Uterus (tissue), 4 donors: ENCODE measurements around the gene KLF3. TPM values are rescaled to one million over a fixed set of nuclear protein-coding genes. Genes with fewer than 3 reads are reported as not detected.

ENCODE experiments used
- DNase-seq, 2 donors: peaks; one replicate each; pipeline ENCODE4 v3.0.0-alpha.2; 2019 to 2020
- H3K27ac ChIP-seq, 2 donors: fragments of 200-600 bp; sonication (generic); 1 replicate in 1 of 2; 2 replicates in 1 of 2; pipeline ENCODE4 v1.5.1; 2016 to 2018
- H3K27me3 ChIP-seq, 2 donors: fragments of 200-600 bp; sonication (generic); one replicate each; pipeline ENCODE4 v1.5.1; 2018 to 2019; ENCODE audit warnings: control low read depth in 1 of 2
- H3K36me3 ChIP-seq, 2 donors: fragments of 200-600 bp; sonication (generic); one replicate each; pipeline ENCODE4 v1.5.1; 2019; ENCODE audit warnings: control low read depth in 1 of 2
- H3K4me1 ChIP-seq, 2 donors: fragments of 200-600 bp; sonication (generic); one replicate each; pipeline ENCODE4 v1.5.1; 2018 to 2019; ENCODE audit warnings: control low read depth in 1 of 2
- H3K4me3 ChIP-seq, 2 donors: fragments of 200-600 bp; sonication (generic); 1 replicate in 1 of 2; 2 replicates in 1 of 2; pipeline ENCODE4 v1.5.1; 2018 to 2019; ENCODE audit warnings: mild to moderate bottlenecking in 1 of 2
- H3K9me3 ChIP-seq, 2 donors: fragments of 200-600 bp; sonication (generic); one replicate each; pipeline ENCODE4 v1.5.1; 2019; ENCODE audit warnings: control low read depth in 1 of 2
- POLR2A ChIP-seq, 2 donors: fragments of 450-650 bp; IDR thresholded peaks; one replicate each; pipeline ENCODE4 v1.6.1; 2016; ENCODE audit warnings: antibody characterized with exemption in 2 of 2, mild to moderate bottlenecking in 1 of 2, moderate library complexity in 1 of 2
- intact Hi-C: fragments of 100-400 bp; cut with DNase I; formaldehyde crosslinking; loops from one replicate; pipeline ENCODE4 v1.15.1; 2023; ENCODE audit warnings: low total_unique reads
- total RNA-seq, 4 donors: library from RNA; depleted of rRNA in 3 of 4; stranded (reverse); fragments of >200 nt in 3 of 4; gene quantifications; one replicate each; pipeline versions ENCODE4 v1.1.0 to v1.2.4, GENCODE V29; 2014 to 2023
- TF ChIP-seq, protein P1 (sequence below), 4 experiments: fragments of 200-600 bp in 2 of 4; fragments of 450-650 bp in 2 of 4; sonication (generic) in 2 of 4; IDR thresholded peaks; one replicate each; pipeline ENCODE4 v1.5.1; 2016 to 2019; ENCODE audit warnings: antibody characterized with exemption in 4 of 4, mild to moderate bottlenecking in 2 of 4, moderate library complexity in 1 of 4
- donor health status: DM: yes; HTN: yes; CAD: no.

Gene KLF3
- total RNA-seq, 4 donors from 2014 or later, result 13.8 to 69.0 (median 41.2) TPM

DNA sequence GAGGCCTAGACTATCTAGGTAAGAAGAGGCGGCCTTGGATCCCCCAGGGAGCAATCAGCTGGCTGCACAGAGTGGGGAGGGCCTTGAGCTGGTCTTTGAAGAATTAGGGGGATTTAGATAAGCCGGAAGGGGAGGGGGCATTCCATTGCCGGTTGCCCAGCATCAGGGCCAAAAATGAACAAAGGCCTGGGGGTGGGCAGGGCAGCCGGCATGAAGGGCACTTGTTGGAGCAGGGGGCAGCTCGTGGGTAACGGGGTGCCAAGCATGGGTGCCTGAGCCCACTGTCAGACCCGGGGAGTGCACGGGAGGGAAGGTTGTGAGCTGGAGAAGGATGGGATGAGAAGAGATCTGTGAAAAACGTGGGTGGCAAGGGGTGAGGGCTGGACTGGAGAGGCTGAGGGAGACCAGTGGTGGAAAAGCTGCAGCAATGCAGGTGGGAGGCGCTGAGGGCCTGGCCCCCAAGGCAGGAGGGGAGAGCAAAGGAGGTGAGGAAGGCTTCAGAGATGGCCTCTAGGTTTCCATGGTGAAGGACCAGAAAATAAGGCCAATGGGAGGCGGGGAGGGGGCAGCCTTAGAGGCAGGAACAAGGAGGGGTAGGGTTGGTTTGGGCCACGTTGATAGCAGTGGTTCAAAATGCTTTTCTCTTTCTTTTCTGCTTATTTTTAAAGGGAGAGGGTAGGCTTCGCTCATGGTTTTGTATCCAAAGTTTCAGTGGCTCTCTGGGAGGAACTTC is 8.6 kb downstream of the KLF3 start:
- H3K4me1 ChIP-seq, result peaks cover 30 to 61% of the 10 kb centered on the region in 2 donors
- intact Hi-C loops, result loop anchor here (10.0 kb wide), 3 partner anchors 348 to 608 kb away; no protein-coding TSS in a partner anchor
- no peak for DNase-seq
- H3K9me3 ChIP-seq, result no peaks in the 10 kb centered on the region
- TF ChIP-seq POLR2A (IDR thresholded peaks at IDR 0.05), result no peak
- TF ChIP-seq, protein P1, sequence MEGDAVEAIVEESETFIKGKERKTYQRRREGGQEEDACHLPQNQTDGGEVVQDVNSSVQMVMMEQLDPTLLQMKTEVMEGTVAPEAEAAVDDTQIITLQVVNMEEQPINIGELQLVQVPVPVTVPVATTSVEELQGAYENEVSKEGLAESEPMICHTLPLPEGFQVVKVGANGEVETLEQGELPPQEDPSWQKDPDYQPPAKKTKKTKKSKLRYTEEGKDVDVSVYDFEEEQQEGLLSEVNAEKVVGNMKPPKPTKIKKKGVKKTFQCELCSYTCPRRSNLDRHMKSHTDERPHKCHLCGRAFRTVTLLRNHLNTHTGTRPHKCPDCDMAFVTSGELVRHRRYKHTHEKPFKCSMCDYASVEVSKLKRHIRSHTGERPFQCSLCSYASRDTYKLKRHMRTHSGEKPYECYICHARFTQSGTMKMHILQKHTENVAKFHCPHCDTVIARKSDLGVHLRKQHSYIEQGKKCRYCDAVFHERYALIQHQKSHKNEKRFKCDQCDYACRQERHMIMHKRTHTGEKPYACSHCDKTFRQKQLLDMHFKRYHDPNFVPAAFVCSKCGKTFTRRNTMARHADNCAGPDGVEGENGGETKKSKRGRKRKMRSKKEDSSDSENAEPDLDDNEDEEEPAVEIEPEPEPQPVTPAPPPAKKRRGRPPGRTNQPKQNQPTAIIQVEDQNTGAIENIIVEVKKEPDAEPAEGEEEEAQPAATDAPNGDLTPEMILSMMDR (IDR thresholded peaks at IDR 0.05), result no peak
- H3K27ac ChIP-seq, result peak overlapping the region; percentile 93 to 99
- H3K4me3 ChIP-seq, result peak overlapping the region in 1 of 2 donors; percentile 5
- H3K27me3 ChIP-seq, result no peaks in the 10 kb centered on the region
- no peaks in the 10 kb centered on the region for H3K36me3 ChIP-seq

DNA sequence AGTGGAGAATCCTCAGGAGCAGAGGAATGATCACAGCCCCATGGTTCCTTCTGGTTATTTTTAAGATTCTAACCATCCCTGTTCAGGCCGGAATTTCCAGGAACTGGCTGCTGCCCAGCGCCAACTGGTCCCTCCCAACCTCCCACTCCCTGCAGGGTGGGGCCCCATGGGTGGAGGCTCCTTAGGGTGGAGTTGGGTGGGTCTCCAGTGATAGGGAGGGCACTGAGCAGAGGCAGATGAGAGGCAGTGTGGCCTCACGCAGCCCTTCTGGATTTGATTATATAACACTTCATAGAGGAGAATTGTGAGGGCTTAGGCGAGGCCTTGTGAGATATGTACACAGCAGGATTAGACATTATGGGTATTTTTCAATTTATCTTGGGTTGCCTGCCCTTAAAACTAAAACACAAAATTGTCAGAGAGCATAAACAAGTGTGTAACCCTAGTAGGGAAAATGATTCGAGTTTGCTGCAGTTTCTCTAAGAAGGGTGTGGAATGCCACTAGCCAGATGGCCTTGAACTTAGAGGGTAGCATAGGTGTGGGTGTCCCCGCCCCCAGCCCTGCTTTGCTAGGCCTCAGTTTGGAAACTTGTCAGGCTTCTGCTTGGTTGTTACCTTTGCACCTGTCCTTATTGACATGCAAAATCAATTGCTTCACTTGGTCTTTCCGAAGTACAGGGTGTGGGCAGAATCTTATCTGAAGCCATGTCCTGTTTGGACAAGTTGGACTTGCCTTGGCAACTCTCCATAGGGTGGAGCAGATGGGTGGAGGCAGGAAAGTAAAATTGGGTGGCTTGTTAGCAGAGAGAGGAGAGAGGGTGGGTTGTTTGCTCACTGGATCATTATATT is 9.4 kb downstream of the KLF3 start:
- peak; percentile 39 to 63 for DNase-seq
- intact Hi-C loops, result loop anchor here (10.0 kb wide), 3 partner anchors 349 to 609 kb away; no protein-coding TSS in a partner anchor
- H3K9me3 ChIP-seq, result no peaks in the 10 kb centered on the region
- TF ChIP-seq, protein P1 (IDR thresholded peaks at IDR 0.05), result no peak
- no peak for TF ChIP-seq POLR2A (IDR thresholded peaks at IDR 0.05)
- H3K27ac ChIP-seq, result peak overlapping the region; percentile 93 to 99
- no peak overlapping the region for H3K4me3 ChIP-seq
- no peaks in the 10 kb centered on the region for H3K27me3 ChIP-seq
- H3K36me3 ChIP-seq, result no peaks in the 10 kb centered on the region
- H3K4me1 ChIP-seq, result peaks cover 30 to 56% of the 10 kb centered on the region in 2 donors

DNA sequence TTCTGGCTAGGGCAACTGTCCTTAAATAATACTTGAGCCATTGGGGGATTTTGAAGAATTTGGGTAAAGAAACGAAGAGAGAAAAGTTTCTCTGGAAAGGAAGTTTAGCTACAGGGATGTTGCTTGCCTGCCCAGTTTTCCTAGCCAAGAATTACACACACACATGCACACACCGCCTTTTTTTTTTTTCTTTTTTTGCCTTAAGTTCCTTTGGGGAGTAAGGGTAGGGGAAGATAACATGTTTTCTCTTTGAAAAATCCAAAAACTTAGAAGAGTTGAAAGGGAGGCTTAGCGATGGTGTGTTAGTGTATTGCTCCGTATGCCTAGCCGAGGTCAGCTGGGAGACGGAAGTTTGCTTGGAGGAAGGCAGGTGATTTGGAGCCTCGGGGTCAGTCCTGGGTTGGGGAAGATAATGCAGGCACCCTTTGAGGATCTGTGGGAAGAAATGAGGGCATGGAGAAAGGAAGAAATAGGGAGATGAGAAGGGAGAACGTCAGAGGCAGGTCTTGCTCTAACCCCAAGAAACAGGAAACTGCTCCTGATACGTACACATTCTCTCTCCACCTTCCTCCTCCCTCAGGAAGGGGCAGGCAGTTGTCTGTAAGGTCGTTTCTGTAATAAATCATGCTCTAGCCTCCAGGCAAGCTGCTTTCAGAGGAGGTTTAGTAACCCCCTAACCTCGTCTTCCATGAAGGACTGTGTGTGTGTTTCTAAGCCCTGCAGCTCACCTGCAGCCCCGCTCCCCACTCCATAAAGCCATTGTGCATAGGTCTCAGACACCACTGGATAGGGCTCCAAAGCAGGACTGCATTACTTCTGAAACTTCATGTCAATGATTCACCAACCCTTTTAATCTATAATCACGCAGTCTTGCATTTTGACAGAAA is 10.5 kb downstream of the KLF3 start:
- Histone ChIP-seq H3K27ac (peak overlapping the region; percentile 93 to 99), H3K9me3 (no peaks in the 10 kb centered on the region), H3K27me3 (no peaks in the 10 kb centered on the region), H3K4me3 (no peak overlapping the region), H3K36me3 (no peaks in the 10 kb centered on the region), H3K4me1 (peaks cover 30 to 55% of the 10 kb centered on the region in 2 donors)
- DNase-seq, result no peak
- TF ChIP-seq, protein P1 (IDR thresholded peaks at IDR 0.05), result no peak
- TF ChIP-seq POLR2A (IDR thresholded peaks at IDR 0.05), result no peak
- intact Hi-C loops, result loop anchor here (10.0 kb wide), 3 partner anchors 350 to 610 kb away; no protein-coding TSS in a partner anchor

DNA sequence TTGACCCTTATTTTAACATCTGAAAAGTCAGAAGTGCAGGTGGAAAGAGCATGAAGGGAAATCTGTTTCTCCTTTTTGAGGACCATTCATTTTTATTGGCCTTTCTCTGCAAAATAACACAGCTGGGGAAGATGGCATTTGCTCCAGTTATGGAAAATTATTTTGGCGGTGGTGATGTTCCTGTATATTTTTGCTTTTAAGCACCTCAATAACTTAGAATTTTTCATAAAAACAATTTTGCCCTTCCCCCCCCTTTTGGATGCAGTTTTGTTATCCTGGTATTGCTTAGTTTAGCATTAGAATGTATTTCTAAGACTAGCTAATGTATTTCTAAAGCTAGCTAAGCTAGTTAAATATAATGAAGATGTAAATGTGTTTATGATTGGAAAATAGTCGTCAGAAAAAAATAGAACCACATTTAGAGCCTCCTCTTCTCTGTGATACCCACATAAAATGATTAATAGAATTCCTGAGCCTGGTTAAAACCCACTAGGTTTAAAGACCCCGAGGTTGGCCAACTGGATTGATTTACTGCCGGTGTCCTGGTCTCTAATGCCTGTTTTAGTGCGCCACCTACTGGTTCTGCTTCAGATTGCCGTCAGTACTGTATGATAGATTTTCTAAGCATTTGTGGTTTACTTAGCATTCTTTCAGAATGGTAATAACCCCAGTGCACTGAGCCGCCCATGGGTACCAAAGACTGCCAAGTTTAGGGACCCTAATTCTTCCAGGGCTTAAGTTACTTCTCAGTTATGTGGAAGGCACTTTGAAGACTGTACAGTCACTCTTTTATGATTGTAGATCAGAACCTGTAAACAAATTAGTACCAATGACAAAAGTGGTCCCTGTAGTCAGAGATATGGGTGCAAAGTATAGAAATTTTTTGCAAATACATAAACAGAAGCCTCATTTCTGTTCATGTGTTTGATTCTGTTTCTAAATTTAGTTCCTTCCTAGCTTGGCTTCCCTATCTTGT is 11.4 kb downstream of the KLF3 start:
- H3K4me3 ChIP-seq, result no peak overlapping the region
- H3K4me1 ChIP-seq, result peaks cover 36 to 50% of the 10 kb centered on the region in 2 donors
- intact Hi-C loops, result loop anchor here (10.0 kb wide), 3 partner anchors 351 to 611 kb away; no protein-coding TSS in a partner anchor
- H3K27ac ChIP-seq, result peak overlapping the region; percentile 93 to 99
- H3K27me3 ChIP-seq, result no peaks in the 10 kb centered on the region
- no peak for TF ChIP-seq POLR2A (IDR thresholded peaks at IDR 0.05)
- TF ChIP-seq, protein P1 (IDR thresholded peaks at IDR 0.05), result peak; percentile 86 to 97 (median 90)
- DNase-seq, result peak; percentile 74 to 85
- no peaks in the 10 kb centered on the region for H3K36me3 ChIP-seq
- no peaks in the 10 kb centered on the region for H3K9me3 ChIP-seq
